ENCODE measurements around the gene MTRF1. TPM values are rescaled to one million over a fixed set of nuclear protein-coding genes. Genes with fewer than 3 reads are reported as not detected.
"Not testable (repeated sequence)": the region's sequence is repeated elsewhere in the genome, so short reads cannot be mapped to it uniquely, and the experiment has no call there.

MTRF1 gene
- total RNA-seq, 6 experiments from 2014 or later = 6.0 to 10.5 (median 7.4) TPM

- Histone ChIP-seq H3K4me3 (no peak overlapping the region), H3K9me3 (no peaks in the 10 kb centered on the region), H3K27me3 (no peaks in the 10 kb centered on the region), H3K4me1 (peaks cover 0 to 4% (median 0%) of the 10 kb centered on the region in 4 donors), H3K36me3 (no peaks in the 10 kb centered on the region), H3K27ac (no peak overlapping the region)
- DNase-seq (no peak), ATAC-seq (no peak)
- TF ChIP-seq CTCF (IDR thresholded peaks at IDR 0.05) (no peak), POLR2A (IDR thresholded peaks at IDR 0.05) (no peak)
- intact Hi-C loops (cut with DNase I) = no loop called here
- 78% methylated on average over 3 of the region's 3 CpGs for WGBS (ENCODE audit: insufficient coverage, low coverage, low lambda C conversion rate, missing lambda C conversion rate)
Observed at GRCh38 chr13:41186481-41186880, 76.9 kb downstream of the MTRF1 start.

GRCh38 chr13:41182231-41182630, 81.1 kb downstream of the MTRF1 start:
- H3K27me3 ChIP-seq = no peaks in the 10 kb centered on the region
- no peak overlapping the region for H3K27ac ChIP-seq
- H3K36me3 ChIP-seq = no peaks in the 10 kb centered on the region
- intact Hi-C loops (cut with DNase I) = no loop called here
- ATAC-seq (no peak), DNase-seq (no peak)
- H3K4me3 ChIP-seq = no peak overlapping the region
- peaks cover 0 to 5% (median 0%) of the 10 kb centered on the region in 4 donors for H3K4me1 ChIP-seq
- TF ChIP-seq POLR2A (IDR thresholded peaks at IDR 0.05) (no peak), CTCF (IDR thresholded peaks at IDR 0.05) (no peak)
- no peaks in the 10 kb centered on the region for H3K9me3 ChIP-seq

GRCh38 chr13:41179593-41180250, 83.7 kb downstream of the MTRF1 start:
- peaks cover 0 to 5% (median 0%) of the 10 kb centered on the region in 4 donors for H3K4me1 ChIP-seq
- intact Hi-C loops (cut with DNase I) = no loop called here
- H3K4me3 ChIP-seq = no peak overlapping the region
- no peaks in the 10 kb centered on the region for H3K9me3 ChIP-seq
- H3K27ac ChIP-seq = no peak overlapping the region
- WGBS (ENCODE audit: insufficient coverage, low coverage, low lambda C conversion rate, missing lambda C conversion rate) = 82% methylated on average over 4 of the region's 4 CpGs
- no peaks in the 10 kb centered on the region for H3K36me3 ChIP-seq
- ATAC-seq (no peak), DNase-seq (no peak)
- TF ChIP-seq POLR2A (IDR thresholded peaks at IDR 0.05) (no peak), CTCF (IDR thresholded peaks at IDR 0.05) (no peak)
- no peaks in the 10 kb centered on the region for H3K27me3 ChIP-seq

GRCh38 chr13:41178040-41178439, 85.3 kb downstream of the MTRF1 start:
- no peak for ATAC-seq
- 77% methylated on average over 7 of the region's 7 CpGs for WGBS (ENCODE audit: insufficient coverage, low coverage, low lambda C conversion rate, missing lambda C conversion rate)
- H3K4me3 ChIP-seq = no peak overlapping the region
- H3K9me3 ChIP-seq = no peaks in the 10 kb centered on the region
- H3K36me3 ChIP-seq = no peaks in the 10 kb centered on the region
- H3K27me3 ChIP-seq = no peaks in the 10 kb centered on the region
- intact Hi-C loops (cut with DNase I) = no loop called here
- TF ChIP-seq CTCF (IDR thresholded peaks at IDR 0.05) = no peak
- no peak overlapping the region for H3K27ac ChIP-seq
- H3K4me1 ChIP-seq = peaks cover 0 to 5% (median 0%) of the 10 kb centered on the region in 4 donors
- no peak for DNase-seq

GRCh38 chr13:41177616-41178015, 85.8 kb downstream of the MTRF1 start:
- Histone ChIP-seq H3K4me3 (no peak overlapping the region), H3K27ac (no peak overlapping the region), H3K36me3 (no peaks in the 10 kb centered on the region), H3K9me3 (no peaks in the 10 kb centered on the region), H3K27me3 (no peaks in the 10 kb centered on the region), H3K4me1 (peaks cover 0 to 5% (median 0%) of the 10 kb centered on the region in 4 donors)
- ATAC-seq = no peak
- no peak for DNase-seq
- TF ChIP-seq POLR2A (IDR thresholded peaks at IDR 0.05) (no peak), CTCF (IDR thresholded peaks at IDR 0.05) (no peak)
- intact Hi-C loops (cut with DNase I) = no loop called here
- 19% methylated on average over 2 of the region's 2 CpGs for WGBS (ENCODE audit: insufficient coverage, low coverage, low lambda C conversion rate, missing lambda C conversion rate)

- H3K27me3 ChIP-seq; H3K4me3 ChIP-seq; DNase-seq; H3K4me1 ChIP-seq; H3K36me3 ChIP-seq; intact Hi-C loops (cut with DNase I); H3K9me3 ChIP-seq; ATAC-seq; H3K27ac ChIP-seq: not testable (repeated sequence)
- whole genome bisulfite sequencing (ENCODE audit: insufficient coverage, low coverage, low lambda C conversion rate, missing lambda C conversion rate) = 94% methylated on average over 4 of the region's 8 CpGs
Observed at GRCh38 chr13:41175576-41175975, 87.8 kb downstream of the MTRF1 start.

Data from right lobe of liver (tissue), 6 donors.